AG09319 (cell line): ENCODE data around the gene ADAMTS4.

Source experiments
- DNase-seq: peaks from one replicate; pipeline ENCODE4 v3.0.0-alpha.2; 2010; ENCODE audit warnings: low read depth; ENCODE audit errors: extremely low read depth
- CTCF ChIP-seq: IDR thresholded peaks from 2 replicates; pipeline ENCODE4 v1.5.1; 2011; ENCODE audit warnings: low read depth, mild to moderate bottlenecking, inconsistent platforms, low read length, moderate library complexity

Gene ADAMTS4

GRCh38 chr1:161162806-161163205 is 36.0 kb downstream of the ADAMTS4 start:
- DNase-seq, result no peak
- no peak for TF ChIP-seq CTCF

- no peak for DNase-seq
- no peak for TF ChIP-seq CTCF
These were observed 36.8 kb downstream of the ADAMTS4 start for GRCh38 chr1:161162052-161162451.

- no peak for DNase-seq
- TF ChIP-seq CTCF, result no peak
These were observed 37.2 kb downstream of the ADAMTS4 start for GRCh38 chr1:161161652-161162051.

DNA sequence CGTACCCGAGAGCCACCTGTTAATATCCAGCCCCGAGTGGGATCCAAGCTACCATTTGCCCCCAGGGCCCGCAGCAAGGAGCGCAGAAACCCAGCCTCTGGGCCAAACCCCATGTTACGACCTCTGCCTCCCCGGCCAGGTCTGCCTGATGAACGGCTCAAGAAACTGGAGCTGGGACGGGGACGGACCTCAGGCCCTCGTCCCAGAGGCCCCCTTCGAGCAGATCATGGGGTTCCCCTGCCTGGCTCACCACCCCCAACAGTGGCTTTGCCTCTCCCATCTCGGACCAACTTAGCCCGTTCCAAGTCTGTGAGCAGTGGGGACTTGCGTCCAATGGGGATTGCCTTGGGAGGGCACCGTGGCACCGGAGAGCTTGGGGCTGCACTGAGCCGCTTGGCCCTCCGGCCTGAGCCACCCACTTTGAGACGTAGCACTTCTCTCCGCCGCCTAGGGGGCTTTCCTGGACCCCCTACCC is 38.1 kb downstream of the ADAMTS4 start:
- TF ChIP-seq CTCF, result no peak
- DNase-seq, result no peak

DNA sequence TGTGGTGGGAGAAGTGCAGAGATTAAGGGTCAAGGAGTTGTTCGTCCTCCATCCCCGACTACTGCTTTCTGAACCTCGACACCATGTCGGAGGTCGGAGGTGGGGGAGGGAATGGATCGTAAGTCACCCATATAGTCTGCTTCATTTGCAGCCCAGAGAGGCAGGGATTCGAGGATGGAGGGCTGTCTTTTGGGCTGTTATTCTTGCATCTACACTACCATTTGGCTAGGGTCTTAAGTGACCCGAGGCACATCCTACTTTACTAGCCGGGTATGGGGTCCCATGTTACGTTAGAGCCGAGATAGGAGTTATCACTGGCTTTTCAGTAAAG is 39.0 kb downstream of the ADAMTS4 start:
- TF ChIP-seq CTCF, result no peak
- DNase-seq, result no peak

DNA sequence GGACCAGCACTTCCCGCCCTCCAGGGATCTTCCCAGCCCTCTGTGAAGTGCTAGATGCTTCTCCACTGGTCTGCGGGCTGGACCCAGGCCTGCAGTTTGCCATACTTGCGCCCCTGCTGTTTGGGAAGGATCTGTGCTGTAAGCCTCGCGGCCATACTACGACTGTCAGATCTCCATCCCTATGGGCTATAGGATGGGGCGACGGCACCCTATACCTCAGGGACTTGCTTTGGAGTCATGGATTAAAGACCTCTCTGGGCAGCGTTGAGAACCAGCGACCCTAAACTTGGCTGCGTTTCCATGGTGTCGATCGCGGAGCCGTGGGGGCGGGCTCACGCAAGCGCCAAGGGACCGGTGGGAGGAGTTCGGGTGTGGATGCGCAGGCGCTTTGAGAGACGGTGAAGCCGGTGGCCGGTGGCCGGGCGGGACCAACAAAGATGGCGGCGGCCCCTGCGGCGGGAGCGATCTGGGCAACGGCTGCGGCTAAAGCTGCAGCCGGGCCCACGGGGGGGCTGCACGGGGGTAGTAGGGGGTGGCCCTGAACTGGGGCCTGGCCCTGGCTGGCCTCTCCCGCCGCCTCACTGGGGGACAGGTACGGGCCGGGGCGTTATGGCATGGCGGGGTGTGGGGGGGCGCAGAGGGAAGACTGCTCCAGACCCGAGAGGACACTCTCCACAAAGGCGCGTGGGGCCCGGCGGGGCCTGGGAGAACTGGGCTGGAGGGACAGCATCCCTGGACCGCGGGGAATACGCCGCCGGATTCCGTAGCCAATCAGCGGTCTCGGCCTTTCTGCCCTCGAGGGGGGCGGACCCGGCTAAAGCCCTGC is 39.6 kb downstream of the ADAMTS4 start, which contains the start of gene USP21:
USP21 (plus strand) TSS at position 414 of the 826 bp plus-strand sequence. CDS start 1,141 bp downstream, outside the sequence.
- DNase-seq, result peak; percentile 67
- peak; percentile 46 for TF ChIP-seq CTCF

- no peak for DNase-seq
- no peak for TF ChIP-seq CTCF
These were observed 40.4 kb downstream of the ADAMTS4 start for GRCh38 chr1:161158316-161159010.
